Stimulated activated CD8-positive, alpha-beta memory T cell treated with anti-CD3 and anti-CD28 coated beads, Interleukin-2, amount 100 ng/mL, for 48 hours (primary cell): Measurements from ENCODE around the gene UBASH3B.

Experiments used
- DNase-seq, 2 donors: peaks; one replicate each; pipeline ENCODE4 v3.0.0-alpha.2; 2020; ENCODE audit warnings: low read depth in 2 of 2

UBASH3B gene

DNA sequence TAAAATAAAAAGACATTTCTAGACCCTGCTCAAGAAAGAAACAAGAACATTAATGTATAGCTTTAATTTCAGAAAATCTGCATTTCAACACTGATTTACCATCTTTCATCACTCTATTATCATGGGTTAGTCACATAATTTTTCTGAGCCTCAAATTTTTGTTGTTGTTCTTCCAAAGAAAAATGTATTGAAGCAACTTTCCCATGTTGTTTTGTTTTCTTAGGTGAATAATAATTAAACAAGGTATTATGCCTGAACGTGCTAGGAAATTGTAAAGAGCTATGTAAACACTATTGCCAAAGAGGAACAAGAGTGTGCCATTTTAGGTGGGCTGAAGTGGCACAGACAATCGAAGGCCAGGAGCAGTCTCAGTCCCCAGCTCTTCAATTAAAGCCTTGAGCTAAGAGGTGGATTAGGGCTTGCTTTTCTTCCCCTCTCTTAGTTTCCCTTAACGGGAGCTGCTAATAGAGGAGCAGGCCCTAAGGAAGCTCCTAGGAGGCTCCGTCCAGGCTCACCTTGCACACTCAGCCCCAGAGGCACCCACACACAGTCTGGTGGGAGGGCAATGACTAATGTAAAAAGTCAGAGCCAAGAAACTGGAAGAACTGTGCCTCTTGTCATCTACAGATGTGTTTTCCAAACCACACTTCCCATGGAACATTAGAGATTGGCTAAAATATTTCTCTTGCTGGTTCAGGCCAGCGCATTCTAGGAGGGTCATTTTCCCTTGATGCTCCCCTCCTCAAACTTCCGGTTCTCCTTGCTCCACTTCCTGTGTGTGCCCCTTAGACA, 8.8 kb upstream of the UBASH3B start:
- no peak for DNase-seq

DNA sequence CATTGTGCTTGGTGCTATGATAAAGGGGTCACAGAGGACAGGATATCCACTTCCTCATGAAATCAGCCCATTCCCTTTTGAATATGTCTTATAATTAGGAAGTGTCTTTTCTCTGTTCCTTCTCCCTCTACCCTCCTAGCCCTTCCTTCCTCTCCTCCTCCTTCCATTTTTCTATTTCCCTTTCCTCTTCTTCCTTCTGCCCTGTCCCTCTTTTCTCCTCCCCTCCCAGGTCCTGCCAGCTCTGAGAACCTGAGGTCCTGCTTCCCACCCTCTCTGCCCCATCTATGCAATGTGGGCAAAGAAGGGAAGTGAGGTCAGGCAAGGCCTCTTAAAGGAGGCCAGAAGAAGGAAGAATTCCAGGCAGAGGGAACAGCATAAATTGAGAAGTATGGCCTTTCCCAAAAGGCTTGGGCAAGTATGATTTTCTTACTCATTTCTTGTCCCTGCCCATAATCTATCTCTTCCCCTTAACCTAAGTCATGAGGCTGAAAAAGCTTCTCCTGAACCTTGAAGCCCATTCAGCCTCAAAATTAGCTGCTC, 7.7 kb upstream of the UBASH3B start:
- no peak for DNase-seq

DNA sequence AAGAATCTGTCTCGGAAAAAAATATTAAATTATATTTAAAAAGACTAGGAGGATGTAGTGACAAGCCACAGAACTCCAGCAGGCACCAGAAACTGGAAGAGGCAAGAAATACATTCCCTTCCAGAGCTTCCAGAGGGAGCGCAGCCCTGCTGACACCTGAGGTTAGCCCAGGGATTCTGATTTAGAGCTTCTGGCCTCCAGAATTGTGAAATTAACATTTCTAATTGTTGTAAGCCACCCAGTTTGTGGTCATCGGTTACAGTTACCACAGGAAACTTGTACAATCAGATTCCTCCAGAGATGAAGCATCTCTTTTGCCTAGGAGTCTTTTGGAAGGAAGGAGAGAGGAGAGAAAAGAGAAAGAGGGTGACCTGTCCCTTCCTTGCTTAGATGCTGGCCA, 6.4 kb upstream of the UBASH3B start:
- no peak for DNase-seq

DNA sequence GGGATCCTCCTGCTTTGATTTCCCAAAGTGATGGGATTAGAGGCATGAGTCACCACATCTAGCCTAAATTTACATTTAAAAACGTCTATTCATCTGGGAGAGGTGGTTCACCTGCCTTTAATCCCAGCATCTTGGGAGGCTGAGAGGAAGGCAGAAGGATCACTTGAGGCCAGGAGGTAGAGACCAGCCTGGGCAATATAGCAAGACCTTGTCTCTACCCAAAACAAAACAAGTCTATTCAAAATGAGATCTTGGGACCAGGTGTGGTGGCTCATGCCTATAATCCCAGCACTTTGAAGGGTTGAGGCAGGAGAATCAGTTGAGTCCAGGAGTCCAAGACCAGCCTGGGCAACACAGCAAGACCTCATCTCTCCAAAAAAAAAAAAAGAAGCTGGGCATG, 4.9 kb upstream of the UBASH3B start:
- DNase-seq: no peak

DNA sequence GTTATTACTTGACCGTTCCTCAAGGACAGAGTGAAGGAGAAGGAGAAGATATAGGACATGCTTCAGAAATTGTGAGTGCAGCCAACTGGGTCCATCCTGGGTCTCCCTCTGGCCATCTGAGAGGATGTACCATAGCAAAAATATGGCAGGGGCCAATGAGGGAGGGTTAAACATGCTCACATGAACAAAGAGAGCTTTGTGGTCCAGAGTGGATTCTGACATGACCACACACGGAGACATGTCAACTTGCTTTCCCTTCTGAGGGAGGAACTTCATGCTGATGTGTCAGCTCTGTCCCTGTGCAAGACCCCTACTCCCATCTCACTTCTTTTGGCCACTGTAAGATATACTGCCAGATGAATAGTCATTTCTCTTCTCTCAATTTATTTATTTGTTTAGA, 3.0 kb upstream of the UBASH3B start:
- DNase-seq: no peak

DNA sequence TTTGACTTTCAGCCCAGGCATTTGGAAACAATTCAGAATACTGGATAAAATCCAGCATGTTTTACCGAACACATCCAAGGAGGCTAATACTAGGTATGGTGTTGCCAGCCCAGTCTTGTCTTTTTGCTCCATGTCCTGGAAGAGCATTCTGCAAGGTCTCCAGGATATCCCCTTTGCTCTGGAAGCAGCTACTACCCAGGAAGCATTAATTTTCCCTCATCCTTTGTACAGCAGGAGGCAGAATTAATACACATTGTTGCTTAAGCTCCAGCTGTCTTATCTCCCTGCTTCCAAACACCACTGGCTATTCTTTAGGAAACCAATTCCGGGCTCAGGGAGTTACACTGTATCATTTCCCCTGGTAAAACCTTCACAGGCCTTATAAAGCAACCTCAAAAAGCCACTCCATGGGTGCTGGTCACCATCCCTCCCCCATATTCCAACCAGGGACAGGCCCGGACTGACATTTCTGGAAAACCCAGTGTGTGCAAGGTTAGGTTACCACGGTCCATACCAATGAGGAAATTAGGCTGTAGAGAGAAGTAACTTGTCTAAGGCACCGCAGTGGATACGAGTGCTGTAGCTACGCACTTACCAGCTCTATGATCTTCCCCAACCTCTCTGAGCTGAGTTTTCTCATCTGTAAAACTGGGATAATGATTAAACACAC, 1.5 kb upstream of the UBASH3B start:
- DNase-seq: no peak

DNA sequence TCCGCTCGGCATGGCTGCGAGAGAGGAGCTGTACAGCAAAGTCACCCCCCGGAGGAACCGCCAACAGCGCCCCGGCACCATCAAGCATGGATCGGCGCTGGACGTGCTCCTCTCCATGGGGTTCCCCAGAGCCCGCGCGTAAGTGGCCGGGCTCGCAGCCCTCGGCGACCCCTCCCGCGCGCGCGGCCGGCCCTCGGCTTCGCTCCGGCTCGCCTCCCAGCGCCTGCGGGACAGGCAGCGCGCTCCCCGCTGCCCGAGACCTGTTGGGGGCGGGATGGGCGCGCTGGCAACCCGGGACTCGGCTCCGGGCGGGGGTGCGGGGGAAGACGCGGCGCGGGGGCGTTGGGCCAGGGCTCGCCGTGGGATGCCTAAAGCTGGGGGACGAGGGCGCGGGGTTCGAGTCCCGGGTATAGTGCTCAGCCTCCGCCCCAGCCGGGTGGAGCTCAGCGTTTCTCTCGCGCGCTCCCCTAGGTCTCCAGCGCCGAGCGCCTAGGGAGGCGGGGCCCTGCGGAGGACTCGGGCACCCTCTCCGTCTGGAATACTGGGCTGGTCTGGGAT, 630 bp downstream of the UBASH3B start:
- peak; percentile 35 to 45 for DNase-seq

DNA sequence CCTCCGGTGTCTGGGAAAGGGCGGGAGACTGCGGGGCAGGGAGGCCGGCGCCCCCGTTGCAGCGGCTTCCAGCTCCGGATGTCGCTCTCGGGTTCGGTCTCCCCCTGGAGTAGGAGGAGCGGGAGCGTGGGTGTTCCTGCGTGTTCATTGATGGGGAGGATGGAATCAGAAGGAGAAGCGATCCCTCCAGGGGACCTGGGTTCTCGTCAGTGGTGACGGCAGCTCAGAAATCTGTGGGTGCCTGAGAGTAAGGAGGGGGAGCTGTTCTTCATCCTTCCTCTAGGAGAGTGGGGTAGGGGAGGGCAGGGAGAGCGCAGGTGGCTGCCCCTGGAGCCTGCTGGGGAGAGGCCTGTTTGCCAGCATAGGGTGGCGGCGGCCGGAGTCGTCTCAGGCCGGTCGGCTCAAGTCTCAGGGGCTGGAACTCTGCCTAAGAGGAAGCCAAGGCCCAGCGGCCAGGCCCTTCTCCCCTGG, 1.1 kb downstream of the UBASH3B start:
- peak; percentile 18 to 23 for DNase-seq

DNA sequence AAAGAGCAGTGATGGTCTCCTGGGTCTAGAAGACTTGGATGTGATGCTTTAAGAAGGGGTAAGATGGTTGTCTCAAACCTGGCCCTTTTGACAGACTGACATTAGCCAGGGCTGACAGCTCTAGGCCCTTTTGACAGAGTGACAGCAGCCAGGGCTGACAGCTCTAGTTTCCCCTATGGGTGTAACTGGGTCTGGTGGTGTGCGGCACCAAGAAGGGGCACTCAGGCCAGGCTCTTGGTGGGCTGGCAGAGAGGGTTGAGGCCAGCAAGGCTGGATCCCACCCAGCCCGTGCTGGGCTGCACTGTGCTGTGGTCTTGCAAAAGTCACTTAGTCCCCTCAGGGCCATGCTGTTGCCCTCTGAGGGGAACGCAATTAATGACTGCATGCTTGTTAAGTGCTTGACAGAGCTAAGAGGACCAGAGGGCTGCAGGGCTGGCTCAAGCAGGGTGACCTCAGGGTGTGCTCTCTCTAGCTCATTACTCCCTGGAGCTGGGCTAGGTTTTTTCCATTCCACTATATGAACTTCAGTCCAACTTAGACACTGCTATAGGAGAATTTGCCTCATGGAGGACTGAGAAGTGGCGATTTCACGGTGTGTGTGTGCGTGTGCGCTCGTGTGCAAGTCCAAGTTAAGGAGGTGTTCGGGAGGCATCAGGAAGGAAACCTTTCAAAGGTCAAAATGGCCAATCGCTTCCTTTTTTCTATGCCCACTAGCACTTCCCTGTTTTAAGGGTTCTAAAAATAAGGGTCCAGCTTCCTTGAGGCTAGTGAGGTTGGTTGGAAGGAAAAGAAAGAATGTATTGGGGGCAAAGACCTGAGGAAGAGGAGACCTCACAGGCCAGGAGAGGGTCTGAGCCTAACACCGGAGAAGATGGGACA, 4.4 kb downstream of the UBASH3B start:
- DNase-seq: no peak

DNA sequence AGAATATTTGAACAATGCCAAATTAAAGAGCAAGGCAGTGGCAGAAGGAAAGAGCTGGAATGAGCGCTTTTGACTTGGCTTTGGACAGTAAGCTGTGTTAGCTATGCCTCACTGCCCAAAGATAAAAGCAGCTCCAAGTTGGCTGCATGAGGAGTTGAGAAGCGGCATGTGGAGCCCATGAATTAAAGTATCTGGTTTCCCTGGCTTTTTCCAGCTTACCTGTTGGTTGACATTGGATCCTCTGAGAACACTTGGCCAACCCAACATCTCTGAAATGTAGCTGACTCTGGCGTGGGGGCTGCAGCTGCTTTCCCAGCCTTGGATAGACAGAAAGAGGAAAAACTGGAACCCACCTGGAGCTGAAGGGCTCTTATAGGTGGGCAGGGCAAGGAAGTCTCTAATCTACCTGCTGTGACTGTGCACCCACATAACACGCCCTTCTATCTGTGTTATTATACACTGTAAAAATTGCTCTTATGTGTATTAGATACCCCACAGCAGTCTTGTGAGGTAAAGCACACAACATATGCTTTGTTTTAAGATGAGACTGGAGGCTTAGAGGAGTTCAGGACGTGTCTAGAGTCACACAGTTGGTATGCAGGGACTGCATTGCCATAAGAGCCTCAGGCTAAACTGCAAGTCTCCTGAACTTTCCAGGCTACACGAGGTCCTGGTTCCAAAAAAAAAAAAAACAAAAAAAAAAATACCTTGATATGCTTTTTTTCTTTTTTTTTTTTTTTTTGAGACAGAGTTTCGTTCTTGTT, 5.8 kb downstream of the UBASH3B start:
- no peak for DNase-seq

DNA sequence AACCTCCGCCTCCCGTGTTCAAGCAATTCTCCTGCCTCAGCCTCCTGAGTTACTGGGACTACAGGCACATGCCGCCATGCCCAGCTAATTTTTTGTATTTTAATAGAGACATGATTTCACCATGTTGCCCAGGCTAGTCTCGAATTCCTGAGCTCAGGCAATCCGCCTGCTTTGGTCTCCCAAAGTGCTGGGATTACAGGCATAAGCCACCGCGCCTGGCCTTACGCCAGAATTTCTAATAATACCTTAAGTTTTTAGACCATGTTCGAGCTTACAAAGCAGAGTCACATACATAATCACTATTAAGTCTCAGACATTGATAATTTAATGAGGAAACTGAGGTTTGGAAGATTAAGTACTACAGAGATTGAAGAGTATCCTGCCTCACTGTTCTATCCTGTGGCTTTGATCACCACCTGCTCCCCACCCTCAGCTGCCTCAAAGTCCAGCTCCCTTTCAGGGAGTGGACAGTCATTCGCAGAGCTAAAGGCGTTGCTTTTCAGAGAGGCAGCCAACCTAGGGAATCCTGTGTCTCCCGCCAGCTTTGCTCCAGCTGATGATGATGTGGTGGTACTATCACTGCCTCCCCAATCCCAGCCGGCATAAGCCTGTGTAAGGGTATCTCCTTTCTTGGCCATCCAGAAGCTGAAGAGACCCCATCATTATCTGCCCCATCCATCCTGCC, 7.7 kb downstream of the UBASH3B start:
- no peak for DNase-seq

DNA sequence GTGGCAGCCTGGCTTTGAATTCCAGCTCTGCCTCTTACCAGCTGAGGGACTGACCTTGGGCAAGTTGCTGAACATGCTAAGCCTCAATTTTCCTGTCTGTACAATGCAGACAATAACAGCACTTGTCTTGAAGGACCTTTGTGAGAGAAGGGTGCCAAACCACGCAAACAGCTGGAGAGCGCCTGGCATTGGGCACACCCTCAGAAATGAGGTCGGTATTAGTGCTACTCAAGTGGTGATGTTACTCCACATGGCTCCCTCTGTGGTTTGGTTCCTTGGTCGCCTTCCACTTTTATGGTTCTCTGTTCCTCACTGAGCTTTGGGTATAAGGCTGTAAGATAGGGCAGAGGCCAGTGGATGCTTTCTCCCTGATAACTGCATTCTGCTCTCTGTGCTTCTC, 8.2 kb downstream of the UBASH3B start:
- DNase-seq: no peak

DNA sequence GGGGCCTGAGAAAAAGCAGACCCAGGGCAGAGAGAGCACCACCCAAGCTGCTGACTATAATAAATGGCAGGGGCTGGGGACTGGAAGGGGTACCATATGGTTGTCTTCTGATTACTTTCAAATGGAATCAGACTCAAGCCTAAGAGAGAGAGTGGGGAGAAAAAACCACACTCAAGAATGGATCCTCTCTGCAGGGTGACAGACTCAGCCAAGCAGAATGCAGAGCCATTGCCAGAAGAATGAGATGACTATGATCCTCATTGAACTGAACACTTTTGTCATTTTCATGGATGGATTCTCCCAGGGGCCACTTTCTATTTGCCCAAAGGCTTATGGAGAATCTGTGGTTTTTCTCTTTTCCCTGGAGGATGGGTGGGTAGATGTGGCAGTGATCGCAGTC, 8.7 kb downstream of the UBASH3B start:
- no peak for DNase-seq

DNA sequence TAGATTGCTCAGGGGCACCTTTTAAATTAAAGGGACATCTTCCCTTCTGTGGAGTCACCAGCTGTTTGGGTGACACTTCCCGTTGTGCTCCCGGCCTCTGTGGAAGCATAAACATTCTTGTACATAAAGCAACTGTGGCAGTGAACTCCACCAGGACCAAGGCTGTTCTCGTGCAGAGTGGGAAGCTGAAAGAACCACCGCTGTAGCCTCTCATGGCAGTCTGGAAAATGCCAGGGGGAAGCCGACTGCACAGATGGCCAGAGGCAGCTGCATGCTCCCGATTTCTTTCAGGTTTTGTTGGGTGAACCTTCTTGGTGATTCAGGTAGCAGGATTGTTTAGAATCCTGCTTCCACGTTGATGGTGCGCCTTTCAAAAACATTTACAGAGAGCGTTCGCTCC, 10.3 kb downstream of the UBASH3B start:
- DNase-seq: no peak

DNA sequence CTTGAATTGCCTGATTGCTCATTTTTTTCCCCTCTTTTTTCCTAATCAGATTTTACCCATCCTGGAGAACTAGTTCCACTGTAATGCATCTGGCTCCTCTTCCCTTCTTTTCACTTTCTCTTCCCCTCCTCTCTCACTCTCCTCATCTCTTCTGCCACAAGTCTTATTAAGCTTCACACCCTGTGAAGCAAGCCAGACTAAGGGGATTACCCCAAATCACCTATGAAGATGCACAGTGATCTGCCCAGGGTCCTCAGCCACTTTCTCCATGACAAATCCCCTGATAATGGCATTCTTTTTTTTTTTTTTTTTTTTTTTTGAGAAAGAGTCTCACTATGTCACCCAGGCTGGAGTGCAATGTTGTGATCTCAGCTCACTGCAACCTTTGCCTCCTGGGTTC, 11.2 kb downstream of the UBASH3B start:
- no peak for DNase-seq

DNA sequence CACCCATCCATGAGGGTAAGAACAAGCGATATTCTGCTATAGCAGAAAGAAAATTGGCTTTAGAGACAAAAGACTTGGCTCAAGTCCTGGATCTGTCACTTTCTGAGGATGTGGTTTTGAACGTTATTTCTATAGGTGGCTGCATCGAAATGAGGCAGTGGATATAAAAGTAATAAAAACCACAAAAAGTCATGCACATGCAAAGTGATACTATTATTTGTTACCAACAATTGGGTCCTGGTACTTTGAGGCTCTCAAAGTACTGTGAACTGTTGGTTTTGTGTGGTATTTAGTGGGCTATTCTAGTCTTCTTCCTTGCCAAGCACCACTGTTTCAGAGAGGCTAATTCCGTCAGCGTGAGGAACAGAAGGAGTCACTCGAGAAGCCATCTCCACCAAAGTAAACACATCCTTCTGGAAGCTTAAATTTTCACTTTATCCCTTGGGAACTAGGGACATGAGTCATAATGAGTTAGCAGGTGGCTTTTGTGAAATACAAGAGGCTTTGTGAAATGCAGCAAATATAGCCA, 13.1 kb downstream of the UBASH3B start:
- DNase-seq: no peak

DNA sequence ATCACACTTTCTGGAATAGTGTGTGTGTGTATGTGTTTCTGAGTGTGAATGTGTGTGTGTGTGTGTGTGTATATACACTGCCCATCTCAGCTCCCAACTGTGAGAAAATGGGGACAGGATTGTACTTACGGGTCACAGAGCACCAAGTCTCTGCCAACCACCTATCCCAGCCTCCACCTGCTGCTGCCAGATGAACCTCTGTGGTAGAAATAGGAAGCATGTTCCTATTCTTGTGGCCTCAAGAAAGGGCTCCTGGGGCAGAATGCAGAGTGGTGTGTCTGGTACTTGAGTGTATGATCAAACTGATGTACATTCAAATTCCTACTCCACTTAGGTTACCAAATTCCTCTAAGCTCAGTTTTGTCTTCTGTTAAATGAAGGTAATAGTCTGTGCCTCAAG, 14.6 kb downstream of the UBASH3B start:
- DNase-seq: no peak

DNA sequence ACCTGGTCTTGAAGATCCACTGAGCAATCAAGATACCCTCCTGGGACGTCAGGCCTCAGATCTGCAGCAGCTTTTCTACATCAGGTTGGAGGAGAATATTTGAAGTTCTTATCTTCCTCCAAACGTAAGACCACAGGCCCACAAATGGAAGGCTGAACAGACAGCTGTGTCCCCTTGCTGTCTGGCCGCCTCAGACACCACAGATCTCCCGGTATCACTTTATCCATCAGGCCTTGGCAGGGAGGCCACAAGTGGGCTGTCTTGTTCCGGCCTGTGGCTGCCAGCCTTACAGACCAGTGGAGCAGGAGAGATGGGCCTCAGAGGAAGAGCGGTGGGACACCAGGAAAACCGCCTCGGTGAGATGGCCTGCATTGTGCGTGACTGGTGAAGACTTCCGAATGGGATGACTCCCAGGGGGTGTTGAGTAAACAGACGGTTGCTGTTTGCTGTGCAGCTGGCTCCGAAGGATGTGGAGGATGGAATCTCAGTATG, 15.9 kb downstream of the UBASH3B start:
- no peak for DNase-seq

DNA sequence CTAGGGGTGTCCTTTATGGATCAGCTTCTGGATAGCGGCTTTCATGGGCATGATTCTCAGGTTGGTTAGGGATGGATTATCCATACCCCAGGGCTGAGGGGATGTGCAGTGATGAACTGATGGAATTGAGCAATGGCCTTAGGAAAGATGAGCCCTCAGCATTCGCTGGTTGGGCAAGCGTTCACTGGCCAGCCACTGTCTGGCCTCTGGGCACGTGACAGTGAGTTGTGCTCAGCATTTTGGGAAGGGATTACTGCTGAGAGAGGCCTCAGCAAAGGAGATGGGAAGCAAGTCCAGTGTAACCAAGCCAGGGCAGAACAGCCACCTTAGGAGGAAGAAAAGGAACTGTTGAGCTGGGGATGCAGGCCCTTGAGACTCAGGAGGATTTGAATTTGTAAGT, 17.4 kb downstream of the UBASH3B start:
- no peak for DNase-seq

DNA sequence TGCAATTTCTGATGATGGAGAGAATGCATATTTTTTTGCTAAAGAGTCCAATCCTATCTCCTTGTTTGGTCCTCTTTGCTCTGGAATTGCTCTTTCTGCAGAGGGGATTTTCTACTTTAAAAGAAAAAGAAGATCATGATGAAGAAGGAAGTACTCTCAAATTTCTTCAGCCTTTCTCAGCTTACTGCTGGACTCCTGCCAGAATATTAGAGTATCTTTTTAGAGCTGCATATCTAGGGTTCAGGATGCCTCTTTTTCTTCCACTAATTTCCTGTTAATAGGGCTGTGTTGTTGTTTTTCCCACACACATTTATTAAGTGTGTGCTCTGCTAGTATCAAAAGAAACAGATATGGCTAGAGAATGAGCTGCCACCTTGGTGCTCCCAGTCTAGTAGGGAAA, 18.2 kb downstream of the UBASH3B start:
- DNase-seq: no peak
